GM18526 (cell line): ENCODE results near the gene IL34.

Experiments used
- POLR2A ChIP-seq: IDR thresholded peaks from 3 replicates; pipeline ENCODE4 v1.6.1; 2011; ENCODE audit not compliant: insufficient read length; ENCODE audit errors: extremely low read depth

The IL34 gene

DNA sequence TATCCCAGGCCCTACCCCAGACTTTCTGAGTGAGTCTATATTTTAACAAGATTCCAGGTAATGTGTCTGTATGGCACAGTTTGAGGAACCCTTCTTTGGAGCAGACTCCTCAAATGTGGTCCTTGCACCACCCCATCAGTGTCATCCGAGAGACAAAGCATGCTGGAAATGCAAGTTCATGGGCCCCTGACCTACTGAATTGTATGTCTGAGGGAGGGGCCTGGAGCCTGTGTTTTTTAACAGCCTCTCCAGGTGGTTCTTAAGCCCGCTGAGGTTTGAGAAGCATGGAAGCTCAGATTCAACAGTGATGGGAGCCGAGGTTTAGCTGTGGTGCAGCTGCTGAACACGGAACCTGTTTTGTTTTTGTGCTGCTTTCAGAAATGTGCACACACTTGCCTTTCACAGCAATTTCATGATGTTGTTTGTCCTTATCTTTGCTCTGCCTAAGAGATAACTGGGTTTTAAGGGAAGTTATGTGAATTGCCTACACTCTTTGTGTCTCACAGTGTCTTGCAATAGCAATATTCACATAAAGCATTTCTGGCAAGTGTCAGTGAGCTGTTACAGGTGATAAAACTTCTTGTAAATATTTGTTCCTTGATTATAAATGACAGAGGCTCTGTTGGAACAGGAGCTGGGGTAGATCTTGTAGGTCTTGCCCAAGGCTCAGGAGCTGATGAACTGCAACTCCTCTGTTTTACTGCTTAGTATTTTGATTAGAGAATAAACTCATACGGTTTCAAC is 32.0 kb upstream of the IL34 start:
- no peak for TF ChIP-seq POLR2A

DNA sequence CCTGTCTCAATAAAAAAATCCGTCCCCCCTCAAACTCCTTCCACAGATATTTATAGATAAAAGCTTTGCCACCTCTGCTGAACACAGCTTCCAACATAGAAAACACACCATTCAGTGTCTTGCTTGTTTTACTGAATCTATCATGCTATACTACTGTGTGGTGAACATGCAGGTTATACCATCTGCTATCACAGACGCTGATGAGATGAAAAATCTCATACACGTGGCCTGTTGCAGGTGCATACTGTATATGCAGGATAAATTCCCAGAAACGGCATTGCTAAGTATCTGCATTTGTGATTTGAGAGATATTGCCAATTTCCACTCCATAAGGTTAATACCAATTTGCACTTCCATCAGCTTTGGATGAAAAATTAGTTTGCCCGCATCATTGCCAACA is 30.4 kb upstream of the IL34 start:
- no peak for TF ChIP-seq POLR2A

DNA sequence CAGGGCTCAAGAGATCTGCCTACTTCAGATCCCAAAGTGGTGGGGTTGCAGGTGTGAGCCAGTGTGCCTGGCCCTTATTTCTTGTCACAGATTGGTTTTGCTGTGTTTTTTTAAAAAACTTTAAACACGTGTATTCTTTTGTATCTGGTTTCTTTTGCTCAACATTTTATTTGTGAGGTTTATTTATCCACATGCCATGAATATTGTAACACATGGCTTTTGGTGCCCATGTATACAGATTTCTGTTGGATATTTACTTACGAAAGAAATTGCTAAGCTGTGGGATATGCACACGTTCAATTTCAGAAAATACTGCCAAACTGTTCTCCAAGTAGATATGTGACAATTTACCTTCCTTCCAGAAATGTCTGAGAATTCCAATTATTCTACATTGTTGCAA is 18.7 kb upstream of the IL34 start:
- no peak for TF ChIP-seq POLR2A

DNA sequence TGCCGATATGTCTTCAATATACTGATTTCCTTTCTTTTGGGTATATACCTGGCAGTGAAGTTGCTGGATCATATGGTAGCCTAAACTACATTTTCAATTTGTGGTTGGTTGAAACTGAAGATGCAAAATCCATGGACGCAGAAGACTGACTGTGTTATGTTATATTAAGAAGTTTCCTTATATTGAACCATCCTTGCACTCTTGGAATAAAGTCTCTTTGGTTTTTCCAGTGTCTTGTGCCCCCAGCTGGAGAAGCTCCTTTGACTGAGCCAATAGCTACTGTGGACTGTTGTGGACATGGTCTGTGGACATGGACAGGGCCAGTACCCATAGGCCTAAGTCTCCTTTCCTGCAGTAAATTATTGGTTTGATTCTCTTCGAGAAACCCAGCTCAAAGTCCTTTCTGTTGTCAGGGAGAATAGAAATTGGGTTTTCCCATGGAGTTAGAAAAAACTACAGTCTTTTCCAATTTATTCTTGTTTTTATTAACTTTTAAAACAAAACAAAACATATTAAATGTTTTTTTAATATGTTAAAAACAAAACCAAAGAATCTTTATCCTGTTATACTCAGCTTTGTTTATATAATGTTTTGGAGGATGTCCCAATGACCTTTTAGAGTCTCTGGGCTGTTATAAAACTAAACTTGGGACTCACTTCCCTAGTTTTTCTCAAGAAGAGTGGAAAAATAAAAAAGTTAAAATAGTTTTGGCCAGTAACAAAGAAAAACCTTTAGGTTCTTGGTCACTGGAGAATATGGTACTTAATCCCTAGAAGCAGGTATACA is 15.2 kb upstream of the IL34 start:
- no peak for TF ChIP-seq POLR2A

DNA sequence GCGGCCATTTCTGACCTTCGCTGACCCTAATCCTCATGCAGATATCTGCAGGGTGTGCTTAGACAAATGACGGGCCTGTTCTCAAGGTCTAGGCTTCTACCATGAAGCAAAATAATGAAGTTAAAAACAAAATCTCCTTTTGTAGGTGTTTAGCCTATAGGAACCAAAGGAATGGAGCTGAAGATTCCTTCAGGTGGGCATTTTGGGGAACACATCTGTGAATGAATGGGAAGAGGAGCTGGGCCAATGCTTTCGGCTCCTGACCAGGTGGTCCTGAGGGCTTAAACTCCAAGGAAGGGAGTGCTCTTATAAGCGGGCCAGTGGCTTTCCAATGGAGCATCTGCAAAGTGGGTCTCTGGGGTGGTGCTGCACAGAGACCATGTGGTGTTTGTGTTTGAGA is 14.1 kb upstream of the IL34 start:
- no peak for TF ChIP-seq POLR2A

DNA sequence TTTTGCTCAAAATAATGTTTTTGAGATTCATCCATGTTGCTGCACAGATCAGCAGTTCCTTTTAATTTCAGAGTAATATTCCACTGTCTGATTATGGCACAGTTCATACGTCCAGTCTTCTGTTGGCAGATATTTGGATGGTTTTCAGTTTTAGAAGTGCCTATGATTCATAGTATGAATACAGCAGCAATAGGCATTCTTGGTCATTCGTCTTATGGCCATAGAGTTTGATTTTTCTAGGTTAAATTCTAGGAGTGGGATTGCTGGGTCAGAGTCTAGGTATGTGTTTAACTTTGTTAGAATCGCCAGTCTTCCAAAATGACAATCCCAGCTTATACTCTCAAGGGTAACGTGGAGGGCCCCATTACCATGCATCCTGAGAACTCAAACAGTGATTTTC is 11.5 kb upstream of the IL34 start:
- no peak for TF ChIP-seq POLR2A

DNA sequence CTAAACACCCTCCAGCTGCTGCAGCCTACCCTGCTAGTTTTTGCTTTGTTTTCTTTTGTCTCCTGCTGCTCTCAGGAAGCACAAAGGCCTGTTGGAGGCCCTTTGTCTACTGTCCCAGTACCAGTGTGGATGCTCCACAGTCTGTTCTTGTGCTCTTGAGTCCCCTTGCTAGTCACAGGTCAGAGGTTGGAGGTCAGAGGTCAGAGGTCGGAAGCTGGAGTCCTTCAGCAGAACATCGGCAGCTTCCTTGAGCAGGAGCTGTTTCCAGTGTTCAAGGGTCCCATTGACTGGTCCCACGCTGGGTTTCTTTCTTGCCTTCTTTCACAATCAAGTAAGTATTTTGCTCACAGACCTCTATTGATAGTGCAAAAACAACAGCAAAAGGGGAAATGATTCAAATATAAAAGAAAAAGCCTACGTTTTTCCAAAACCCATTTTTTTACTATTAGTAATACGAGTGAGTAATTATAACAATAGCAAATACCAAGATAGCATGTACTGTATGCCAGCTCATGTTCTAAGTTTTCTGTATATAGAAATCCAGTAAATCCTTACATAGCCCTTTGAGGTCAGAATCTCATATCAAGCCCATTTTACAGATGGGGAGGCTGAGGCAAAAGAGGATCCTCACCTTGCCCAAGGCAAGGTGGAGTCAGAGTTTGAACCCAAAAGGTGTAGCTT is 10.9 kb upstream of the IL34 start:
- TF ChIP-seq POLR2A, result no peak

DNA sequence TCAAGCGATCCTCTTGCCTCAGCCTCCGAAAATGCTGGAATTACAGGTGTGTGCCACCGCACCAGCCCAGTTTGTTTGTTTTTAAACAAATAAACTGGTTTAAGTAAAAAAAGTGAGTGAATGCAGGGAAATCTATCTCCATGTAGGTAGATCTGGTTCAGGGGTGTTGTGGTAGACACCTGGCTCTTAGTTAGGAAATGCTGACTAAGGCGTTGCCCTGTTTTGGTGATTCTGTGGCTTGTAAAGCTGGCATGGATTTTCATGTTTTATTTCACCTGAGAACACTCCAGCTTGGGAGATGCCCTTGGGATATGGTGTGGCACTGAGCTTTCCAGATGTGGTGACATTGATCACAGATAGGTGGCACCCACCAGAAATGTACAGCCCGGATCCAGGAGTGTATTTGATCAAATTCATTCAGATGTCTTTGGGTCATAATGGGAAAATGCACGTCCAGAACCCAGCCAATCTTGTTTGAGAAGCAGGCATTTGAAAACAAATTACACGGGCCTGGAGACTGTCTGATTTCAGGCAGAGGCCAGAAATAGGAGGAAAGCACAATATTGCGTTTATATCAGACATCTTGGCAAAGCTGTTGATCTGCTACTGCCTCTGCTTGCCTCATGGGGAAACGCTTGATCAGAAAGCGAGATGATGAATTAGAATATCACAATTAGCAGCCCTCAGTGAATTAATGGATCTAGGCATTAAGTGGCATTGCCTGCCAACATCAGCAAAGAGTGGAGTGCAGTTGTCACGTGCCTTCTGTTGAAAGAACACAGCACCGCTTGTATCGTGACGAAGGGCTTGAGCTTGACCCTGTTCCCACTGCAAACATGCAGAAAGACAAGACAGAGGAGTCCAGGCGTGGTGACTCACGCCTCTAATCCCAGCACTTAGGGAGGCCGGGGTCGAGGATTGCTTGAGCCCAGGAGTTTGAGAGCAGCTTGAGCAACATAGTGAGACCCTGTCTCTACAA is 7.3 kb upstream of the IL34 start:
- TF ChIP-seq POLR2A, result no peak

DNA sequence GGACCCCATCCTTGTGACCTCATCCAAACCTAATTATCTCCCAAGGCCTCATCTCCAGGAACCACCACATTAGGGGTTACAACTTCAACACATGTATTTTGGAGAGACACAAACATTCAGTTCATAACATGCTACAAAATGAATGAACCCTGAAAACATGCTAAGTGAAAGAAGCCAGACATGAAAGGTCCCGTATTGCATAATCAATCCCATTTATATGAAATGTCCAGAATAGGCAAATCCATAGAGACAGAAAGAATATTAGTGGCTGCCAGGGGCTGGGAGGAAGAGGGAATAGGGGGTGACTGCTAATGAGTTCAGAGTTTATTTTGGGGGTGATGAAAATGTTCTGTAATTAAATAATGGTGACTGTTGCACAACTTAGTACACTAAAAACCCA is 3.7 kb upstream of the IL34 start:
- no peak for TF ChIP-seq POLR2A

DNA sequence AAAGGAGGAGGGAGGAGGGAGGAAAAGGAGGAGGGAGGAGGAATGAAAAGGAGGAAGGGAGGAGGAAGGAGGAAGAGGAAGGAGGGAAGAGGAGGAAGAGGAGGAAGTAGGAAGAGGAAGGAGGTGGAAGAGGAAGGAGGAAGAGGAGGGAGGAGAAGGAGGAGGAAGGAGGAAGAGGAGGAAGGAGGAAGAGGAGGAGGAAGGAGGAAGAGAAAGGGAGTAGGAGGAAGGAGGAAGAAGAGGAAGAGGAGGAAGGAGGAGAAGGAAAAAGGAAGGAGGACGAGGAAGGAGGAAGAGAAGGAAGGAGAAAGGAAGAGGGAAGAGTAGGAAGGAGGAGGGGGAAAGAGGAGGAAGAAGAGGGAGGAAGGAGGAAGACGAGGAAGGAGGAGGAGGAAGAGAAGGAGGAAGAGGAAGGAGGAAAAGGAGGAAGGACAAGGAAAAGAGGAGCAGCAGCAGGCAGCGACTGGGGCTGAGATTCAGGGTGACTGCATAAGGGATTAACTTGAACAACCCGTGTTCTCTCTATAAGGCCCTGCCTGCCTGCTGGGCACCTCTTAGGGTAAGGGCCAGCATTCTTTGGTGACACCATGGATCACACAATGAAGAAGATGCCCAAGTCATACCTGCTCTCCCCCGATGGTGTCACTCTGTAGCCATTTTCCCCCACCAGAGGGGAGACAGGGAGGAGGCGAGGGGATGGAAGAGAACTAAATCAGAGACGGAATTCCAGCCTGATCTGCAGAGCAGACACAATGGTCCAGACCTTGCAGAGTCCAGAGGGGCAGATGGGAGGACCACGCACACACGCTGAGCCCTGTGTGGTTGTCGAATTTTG is 1.4 kb upstream of the IL34 start:
- TF ChIP-seq POLR2A, result no peak

DNA sequence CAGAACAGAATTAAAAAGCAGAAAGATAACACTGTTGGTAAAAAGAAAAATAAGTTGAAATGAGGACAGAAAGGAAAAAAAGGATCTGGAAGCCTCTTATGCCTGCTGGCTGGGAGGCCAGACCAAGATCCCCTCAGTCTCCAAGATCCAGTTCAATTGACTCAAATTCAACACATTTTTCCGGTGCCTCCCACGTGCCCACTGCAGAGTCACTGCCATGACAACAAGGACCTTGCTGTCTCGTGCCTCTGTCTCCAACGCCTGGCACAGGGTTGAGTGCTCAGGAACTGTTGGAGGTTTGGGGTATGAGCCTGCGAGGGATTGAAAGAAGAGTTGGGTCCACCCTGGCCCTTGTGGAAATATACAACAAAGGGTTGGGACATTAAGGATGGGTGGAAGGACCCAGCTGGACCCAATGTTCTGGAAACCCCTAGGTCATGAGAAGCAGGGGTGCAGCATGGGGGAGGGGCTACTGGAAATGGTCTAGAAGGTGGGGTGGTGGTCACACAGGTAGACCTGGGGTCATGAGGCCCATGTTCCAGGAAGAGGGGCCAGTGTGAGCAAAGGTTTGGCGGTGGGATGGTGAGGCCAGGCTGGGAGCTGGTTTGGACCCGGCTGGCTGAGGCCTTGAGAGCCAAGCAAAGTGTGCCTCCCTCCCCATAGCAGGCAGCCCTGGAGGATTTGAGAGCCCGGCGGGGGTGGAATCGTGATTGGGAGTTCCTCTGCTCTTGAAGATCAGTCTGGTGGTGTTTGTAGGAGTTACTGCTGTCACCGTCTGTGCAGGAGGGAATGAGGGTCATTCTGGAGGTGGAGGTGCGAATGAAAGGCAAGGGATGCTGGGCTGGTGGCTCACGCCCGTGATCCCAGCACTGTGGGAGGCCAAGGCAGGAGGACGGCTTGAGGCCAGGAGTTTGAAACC is 1.3 kb downstream of the IL34 start:
- TF ChIP-seq POLR2A, result no peak

DNA sequence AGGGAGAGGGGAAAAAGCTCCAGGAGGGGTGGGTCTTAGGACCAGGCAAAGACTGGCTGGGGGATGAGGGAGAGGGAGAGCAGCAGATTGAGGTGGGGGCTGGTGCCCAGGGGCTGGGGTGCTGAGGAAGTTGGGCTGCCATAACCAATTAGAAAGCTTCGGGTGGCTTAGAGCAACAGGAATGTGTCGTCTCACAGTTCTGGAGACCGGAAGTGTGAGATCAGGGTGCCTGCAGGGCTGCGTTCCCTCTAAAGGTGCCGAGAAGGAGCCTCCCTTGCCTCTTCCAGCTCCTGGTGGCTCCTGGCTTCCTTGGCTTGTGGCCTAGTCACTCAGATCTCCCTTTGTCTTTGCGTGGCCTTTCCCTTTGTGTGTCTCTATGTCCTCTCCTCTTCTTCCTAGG is 2.2 kb downstream of the IL34 start:
- no peak for TF ChIP-seq POLR2A

DNA sequence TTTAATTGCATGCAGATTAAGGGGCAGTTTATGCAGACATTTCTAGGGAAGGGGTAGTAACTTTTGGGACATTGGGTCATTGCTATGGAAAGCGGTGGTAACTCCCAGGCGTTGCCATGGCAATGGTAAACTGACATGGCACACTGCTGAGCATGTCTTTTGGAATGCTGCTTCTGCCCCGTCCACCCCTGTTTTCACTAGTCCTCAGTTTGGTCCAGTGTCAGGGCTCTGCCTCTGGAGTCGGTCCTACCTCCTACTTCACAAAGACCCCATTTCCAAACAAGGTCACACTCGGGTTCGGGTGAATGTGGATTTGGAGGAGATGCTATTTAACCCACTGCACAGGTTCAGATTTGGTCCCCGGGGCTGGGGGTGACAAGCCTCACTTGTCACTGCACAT is 2.9 kb downstream of the IL34 start:
- TF ChIP-seq POLR2A, result no peak
